HEK293 (cell line): ENCODE results near the gene VWF.

ENCODE experiments used
- CTCF ChIA-PET: fragments of 350-600 bp; formaldehyde crosslinking; extraction: SDS; loops from one replicate; lab custom pipeline; 2021; ENCODE audit warnings: antibody characterized with exemption; lab: Yijun Ruan, JAX
- POLR2A ChIA-PET: fragments of 300-600 bp; formaldehyde crosslinking; extraction: SDS; loops from one replicate; lab custom pipeline; 2020; ENCODE audit warnings: antibody characterized with exemption, inconsistent platforms; lab: Yijun Ruan, JAX
- H3K27ac ChIP-seq: fragments of 200-500 bp; sonication (Bioruptor generic); 2 replicates; pipeline ENCODE4 v1.5.1; 2014; ENCODE audit warnings: low read depth, low read length, control low read depth, inconsistent platforms; ENCODE audit errors: extremely low read depth
- H3K36me3 ChIP-seq, 2 experiments: fragments of 200-500 bp in 1 of 2; sonication (Bioruptor generic) in 1 of 2; 1 replicate in 1 of 2; 2 replicates in 1 of 2; pipeline ENCODE4 v1.5.1; 2014 to 2017; ENCODE audit warnings: inconsistent platforms in 2 of 2, low read length in 2 of 2; ENCODE audit not compliant: control insufficient read depth in 2 of 2, insufficient read depth in 1 of 2
- H3K4me1 ChIP-seq: fragments of 200-500 bp; sonication (Bioruptor generic); 2 replicates; pipeline ENCODE4 v1.5.1; 2014; ENCODE audit warnings: mild to moderate bottlenecking, low read length, inconsistent platforms; ENCODE audit not compliant: control insufficient read depth, insufficient read depth
- H3K4me3 ChIP-seq: 2 replicates; pipeline ENCODE4 v1.5.1; 2011; ENCODE audit warnings: low read depth, mild to moderate bottlenecking, control low read depth, low read length, moderate library complexity
- H3K9me3 ChIP-seq: fragments of 200-500 bp; sonication (Bioruptor generic); 2 replicates; pipeline ENCODE4 v1.5.1; 2014; ENCODE audit warnings: low read depth, low read length, inconsistent platforms; ENCODE audit not compliant: control insufficient read depth, insufficient read depth
- GLI2 ChIP-seq: fragments of 450-650 bp; formaldehyde crosslinking; IDR thresholded peaks from 2 replicates; pipeline ENCODE4; 2017; ENCODE audit warnings: missing biosample characterization, missing genetic modification characterization, low read depth, borderline replicate concordance
- GLIS2 ChIP-seq: fragments of 450-650 bp; formaldehyde crosslinking; IDR thresholded peaks from 2 replicates; pipeline ENCODE4 v1.5.1; 2016; ENCODE audit warnings: missing biosample characterization, missing genetic modification characterization
- SP2 ChIP-seq: fragments of 450-650 bp; formaldehyde crosslinking; IDR thresholded peaks from 2 replicates; pipeline ENCODE4 v1.5.1; 2016; ENCODE audit warnings: missing biosample characterization, missing genetic modification characterization
- ZBTB21 ChIP-seq: fragments of 450-650 bp; formaldehyde crosslinking; IDR thresholded peaks from 2 replicates; pipeline ENCODE4 v1.5.1; 2017; ENCODE audit warnings: missing biosample characterization, missing genetic modification characterization
- ZEB2 ChIP-seq: fragments of 450-650 bp; formaldehyde crosslinking; IDR thresholded peaks from 2 replicates; pipeline ENCODE4 v1.5.1; 2016; ENCODE audit warnings: missing biosample characterization, missing genetic modification characterization
- ZNF10 ChIP-seq: fragments of 450-650 bp; formaldehyde crosslinking; IDR thresholded peaks from 2 replicates; pipeline ENCODE4 v1.5.1; 2017; ENCODE audit warnings: missing biosample characterization, missing genetic modification characterization
- ZNF169 ChIP-seq: fragments of 450-650 bp; formaldehyde crosslinking; IDR thresholded peaks from 2 replicates; pipeline ENCODE4 v1.5.1; 2016; ENCODE audit warnings: missing biosample characterization, missing genetic modification characterization
- ZNF248 ChIP-seq: fragments of 450-650 bp; formaldehyde crosslinking; IDR thresholded peaks from 2 replicates; pipeline ENCODE4 v1.5.1; 2017; ENCODE audit warnings: missing biosample characterization, missing genetic modification characterization
- ZNF423 ChIP-seq: fragments of 450-650 bp; formaldehyde crosslinking; IDR thresholded peaks from 2 replicates; pipeline ENCODE4 v1.5.1; 2016; ENCODE audit warnings: missing biosample characterization, missing genetic modification characterization
- ZNF501 ChIP-seq: fragments of 450-650 bp; formaldehyde crosslinking; IDR thresholded peaks from 2 replicates; pipeline ENCODE4 v1.5.1; 2016; ENCODE audit warnings: missing biosample characterization, missing genetic modification characterization
- ZNF513 ChIP-seq: fragments of 450-650 bp; IDR thresholded peaks from 2 replicates; pipeline ENCODE4 v1.5.1; 2018; ENCODE audit warnings: missing biosample characterization, missing genetic modification characterization
- ZNF548 ChIP-seq: fragments of 450-650 bp; formaldehyde crosslinking; IDR thresholded peaks from 2 replicates; pipeline ENCODE4 v1.5.1; 2016; ENCODE audit warnings: missing biosample characterization, missing genetic modification characterization
- ZNF623 ChIP-seq: fragments of 450-650 bp; formaldehyde crosslinking; IDR thresholded peaks from 2 replicates; pipeline ENCODE4 v1.5.1; 2016; ENCODE audit warnings: missing biosample characterization, missing genetic modification characterization
- ZNF654 ChIP-seq: fragments of 450-650 bp; formaldehyde crosslinking; IDR thresholded peaks from 2 replicates; pipeline ENCODE4 v1.5.1; 2016; ENCODE audit warnings: low read depth, missing biosample characterization, missing genetic modification characterization
- ZNF707 ChIP-seq: fragments of 450-650 bp; formaldehyde crosslinking; IDR thresholded peaks from 2 replicates; pipeline ENCODE4 v1.5.1; 2016; ENCODE audit warnings: missing biosample characterization, missing genetic modification characterization
- ZNF830 ChIP-seq: fragments of 450-650 bp; IDR thresholded peaks from 2 replicates; pipeline ENCODE4 v1.5.0; 2018; ENCODE audit warnings: missing biosample characterization, missing genetic modification characterization, low read depth, mild to moderate bottlenecking, moderate library complexity
- TF ChIP-seq, protein P1 (sequence below): fragments of 450-650 bp; formaldehyde crosslinking; IDR thresholded peaks from 2 replicates; pipeline ENCODE4 v1.5.1; 2016; ENCODE audit warnings: missing biosample characterization, missing genetic modification characterization
- TF ChIP-seq, protein P2 (sequence below): fragments of 450-650 bp; formaldehyde crosslinking; IDR thresholded peaks from 2 replicates; pipeline ENCODE4 v1.5.1; 2016; ENCODE audit warnings: missing biosample characterization, missing genetic modification characterization, low read depth
- TF ChIP-seq, protein P3 (sequence below): fragments of 450-650 bp; formaldehyde crosslinking; IDR thresholded peaks from 2 replicates; pipeline ENCODE4 v1.5.1; 2016; ENCODE audit warnings: missing biosample characterization, missing genetic modification characterization
- TF ChIP-seq, protein P4 (sequence below): fragments of 450-650 bp; formaldehyde crosslinking; IDR thresholded peaks from 2 replicates; pipeline ENCODE4 v1.5.1; 2016; ENCODE audit warnings: missing biosample characterization, missing genetic modification characterization, borderline replicate concordance

VWF gene

DNA sequence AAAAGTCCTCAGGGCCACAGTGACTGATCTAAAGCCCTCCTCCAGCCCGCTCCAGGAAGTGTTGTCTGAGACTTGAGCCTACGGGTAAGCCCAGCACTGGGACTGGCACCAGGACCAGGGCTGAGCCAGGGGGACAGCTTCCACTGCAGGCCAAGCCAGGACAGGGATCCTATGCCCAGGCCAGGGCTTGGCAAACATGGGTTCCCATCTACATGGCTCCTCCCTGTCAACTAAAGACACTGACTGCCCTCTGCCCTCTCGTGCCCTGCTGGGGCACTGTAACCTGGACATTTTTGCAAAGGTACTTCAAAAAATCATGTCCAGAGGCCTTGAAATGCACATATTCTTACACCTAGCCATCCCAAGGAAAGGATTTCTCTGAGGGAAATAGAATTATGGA, 88.0 kb downstream of the VWF start (continued):
- TF ChIP-seq, protein P1, sequence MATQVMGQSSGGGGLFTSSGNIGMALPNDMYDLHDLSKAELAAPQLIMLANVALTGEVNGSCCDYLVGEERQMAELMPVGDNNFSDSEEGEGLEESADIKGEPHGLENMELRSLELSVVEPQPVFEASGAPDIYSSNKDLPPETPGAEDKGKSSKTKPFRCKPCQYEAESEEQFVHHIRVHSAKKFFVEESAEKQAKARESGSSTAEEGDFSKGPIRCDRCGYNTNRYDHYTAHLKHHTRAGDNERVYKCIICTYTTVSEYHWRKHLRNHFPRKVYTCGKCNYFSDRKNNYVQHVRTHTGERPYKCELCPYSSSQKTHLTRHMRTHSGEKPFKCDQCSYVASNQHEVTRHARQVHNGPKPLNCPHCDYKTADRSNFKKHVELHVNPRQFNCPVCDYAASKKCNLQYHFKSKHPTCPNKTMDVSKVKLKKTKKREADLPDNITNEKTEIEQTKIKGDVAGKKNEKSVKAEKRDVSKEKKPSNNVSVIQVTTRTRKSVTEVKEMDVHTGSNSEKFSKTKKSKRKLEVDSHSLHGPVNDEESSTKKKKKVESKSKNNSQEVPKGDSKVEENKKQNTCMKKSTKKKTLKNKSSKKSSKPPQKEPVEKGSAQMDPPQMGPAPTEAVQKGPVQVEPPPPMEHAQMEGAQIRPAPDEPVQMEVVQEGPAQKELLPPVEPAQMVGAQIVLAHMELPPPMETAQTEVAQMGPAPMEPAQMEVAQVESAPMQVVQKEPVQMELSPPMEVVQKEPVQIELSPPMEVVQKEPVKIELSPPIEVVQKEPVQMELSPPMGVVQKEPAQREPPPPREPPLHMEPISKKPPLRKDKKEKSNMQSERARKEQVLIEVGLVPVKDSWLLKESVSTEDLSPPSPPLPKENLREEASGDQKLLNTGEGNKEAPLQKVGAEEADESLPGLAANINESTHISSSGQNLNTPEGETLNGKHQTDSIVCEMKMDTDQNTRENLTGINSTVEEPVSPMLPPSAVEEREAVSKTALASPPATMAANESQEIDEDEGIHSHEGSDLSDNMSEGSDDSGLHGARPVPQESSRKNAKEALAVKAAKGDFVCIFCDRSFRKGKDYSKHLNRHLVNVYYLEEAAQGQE (tag by site-specific recombination): no peak
- no peak for TF ChIP-seq ZNF423 (tag by site-specific recombination)
- no peak for TF ChIP-seq ZNF10 (tag by site-specific recombination)

DNA sequence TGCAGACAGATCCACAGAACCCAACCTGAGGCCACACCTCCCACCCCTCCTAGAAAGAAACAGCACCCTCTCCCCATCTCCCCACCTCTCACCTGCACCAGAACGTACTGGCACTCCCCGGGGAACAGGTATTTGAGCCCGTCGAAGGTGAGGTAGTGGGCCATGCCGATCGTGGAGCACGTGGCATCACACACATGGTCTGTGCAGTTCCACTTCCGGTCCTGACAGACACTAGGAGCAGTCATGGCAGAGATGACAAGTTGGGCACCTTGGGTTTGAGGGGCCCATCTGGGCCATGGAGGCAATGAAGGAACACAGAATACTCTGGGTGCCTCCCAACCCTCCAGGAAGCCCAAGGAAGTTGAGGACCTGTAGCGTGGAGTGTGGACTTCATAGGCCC, 89.9 kb downstream of the VWF start:
- ChIA-PET CTCF (interaction anchor here (0.6 to 7.7 kb wide), 2 partner anchors 42 to 54 kb away, joined by 4 to 349 read pairs; no protein-coding TSS in a partner anchor), POLR2A (no interaction called here)
- no peak overlapping the region for H3K27ac ChIP-seq
- TF ChIP-seq ZNF623 (tag by site-specific recombination): no peak
- TF ChIP-seq ZNF513 (tag by site-specific recombination): no peak
- no peak for TF ChIP-seq ZNF169 (tag by site-specific recombination)
- TF ChIP-seq, protein P2, sequence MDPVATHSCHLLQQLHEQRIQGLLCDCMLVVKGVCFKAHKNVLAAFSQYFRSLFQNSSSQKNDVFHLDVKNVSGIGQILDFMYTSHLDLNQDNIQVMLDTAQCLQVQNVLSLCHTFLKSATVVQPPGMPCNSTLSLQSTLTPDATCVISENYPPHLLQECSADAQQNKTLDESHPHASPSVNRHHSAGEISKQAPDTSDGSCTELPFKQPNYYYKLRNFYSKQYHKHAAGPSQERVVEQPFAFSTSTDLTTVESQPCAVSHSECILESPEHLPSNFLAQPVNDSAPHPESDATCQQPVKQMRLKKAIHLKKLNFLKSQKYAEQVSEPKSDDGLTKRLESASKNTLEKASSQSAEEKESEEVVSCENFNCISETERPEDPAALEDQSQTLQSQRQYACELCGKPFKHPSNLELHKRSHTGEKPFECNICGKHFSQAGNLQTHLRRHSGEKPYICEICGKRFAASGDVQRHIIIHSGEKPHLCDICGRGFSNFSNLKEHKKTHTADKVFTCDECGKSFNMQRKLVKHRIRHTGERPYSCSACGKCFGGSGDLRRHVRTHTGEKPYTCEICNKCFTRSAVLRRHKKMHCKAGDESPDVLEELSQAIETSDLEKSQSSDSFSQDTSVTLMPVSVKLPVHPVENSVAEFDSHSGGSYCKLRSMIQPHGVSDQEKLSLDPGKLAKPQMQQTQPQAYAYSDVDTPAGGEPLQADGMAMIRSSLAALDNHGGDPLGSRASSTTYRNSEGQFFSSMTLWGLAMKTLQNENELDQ: no peak
- TF ChIP-seq ZNF830 (tag by site-specific recombination): no peak
- TF ChIP-seq SP2 (tag by site-specific recombination): no peak
- no peak for TF ChIP-seq ZNF707 (tag by site-specific recombination)
- no peak for TF ChIP-seq ZNF654
- H3K4me3 ChIP-seq: no peak overlapping the region
- H3K36me3 ChIP-seq: no peaks in the 10 kb centered on the region
- H3K9me3 ChIP-seq: no peaks in the 10 kb centered on the region
- no peaks in the 10 kb centered on the region for H3K4me1 ChIP-seq

- H3K36me3 ChIP-seq: no peaks in the 10 kb centered on the region
- no peaks in the 10 kb centered on the region for H3K4me1 ChIP-seq
- POLR2A ChIA-PET: no interaction called here
- no peaks in the 10 kb centered on the region for H3K9me3 ChIP-seq
- CTCF ChIA-PET: interaction anchor here (0.7 to 7.7 kb wide), 3 partner anchors 41 to 330 kb away, joined by 3 to 349 read pairs (median 3); no protein-coding TSS in a partner anchor
- H3K4me3 ChIP-seq: no peak overlapping the region
- no peak overlapping the region for H3K27ac ChIP-seq
- TF ChIP-seq ZEB2 (tag by site-specific recombination) (no peak), ZNF501 (tag by site-specific recombination) (no peak), ZBTB21 (tag by site-specific recombination) (no peak), ZNF248 (tag by site-specific recombination) (no peak), ZNF548 (no peak), GLI2 (tag by site-specific recombination) (no peak), GLIS2 (no peak)
- TF ChIP-seq, protein P3, sequence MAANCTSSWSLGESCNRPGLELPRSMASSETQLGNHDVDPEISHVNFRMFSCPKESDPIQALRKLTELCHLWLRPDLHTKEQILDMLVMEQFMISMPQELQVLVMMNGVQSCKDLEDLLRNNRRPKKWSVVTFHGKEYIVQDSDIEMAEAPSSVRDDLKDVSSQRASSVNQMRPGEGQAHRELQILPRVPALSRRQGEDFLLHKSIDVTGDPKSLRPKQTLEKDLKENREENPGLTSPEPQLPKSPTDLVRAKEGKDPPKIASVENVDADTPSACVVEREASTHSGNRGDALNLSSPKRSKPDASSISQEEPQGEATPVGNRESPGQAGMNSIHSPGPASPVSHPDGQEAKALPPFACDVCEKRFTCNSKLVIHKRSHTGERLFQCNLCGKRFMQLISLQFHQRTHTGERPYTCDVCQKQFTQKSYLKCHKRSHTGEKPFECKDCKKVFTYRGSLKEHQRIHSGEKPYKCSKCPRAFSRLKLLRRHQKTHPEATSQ: no peak
- TF ChIP-seq, protein P4, sequence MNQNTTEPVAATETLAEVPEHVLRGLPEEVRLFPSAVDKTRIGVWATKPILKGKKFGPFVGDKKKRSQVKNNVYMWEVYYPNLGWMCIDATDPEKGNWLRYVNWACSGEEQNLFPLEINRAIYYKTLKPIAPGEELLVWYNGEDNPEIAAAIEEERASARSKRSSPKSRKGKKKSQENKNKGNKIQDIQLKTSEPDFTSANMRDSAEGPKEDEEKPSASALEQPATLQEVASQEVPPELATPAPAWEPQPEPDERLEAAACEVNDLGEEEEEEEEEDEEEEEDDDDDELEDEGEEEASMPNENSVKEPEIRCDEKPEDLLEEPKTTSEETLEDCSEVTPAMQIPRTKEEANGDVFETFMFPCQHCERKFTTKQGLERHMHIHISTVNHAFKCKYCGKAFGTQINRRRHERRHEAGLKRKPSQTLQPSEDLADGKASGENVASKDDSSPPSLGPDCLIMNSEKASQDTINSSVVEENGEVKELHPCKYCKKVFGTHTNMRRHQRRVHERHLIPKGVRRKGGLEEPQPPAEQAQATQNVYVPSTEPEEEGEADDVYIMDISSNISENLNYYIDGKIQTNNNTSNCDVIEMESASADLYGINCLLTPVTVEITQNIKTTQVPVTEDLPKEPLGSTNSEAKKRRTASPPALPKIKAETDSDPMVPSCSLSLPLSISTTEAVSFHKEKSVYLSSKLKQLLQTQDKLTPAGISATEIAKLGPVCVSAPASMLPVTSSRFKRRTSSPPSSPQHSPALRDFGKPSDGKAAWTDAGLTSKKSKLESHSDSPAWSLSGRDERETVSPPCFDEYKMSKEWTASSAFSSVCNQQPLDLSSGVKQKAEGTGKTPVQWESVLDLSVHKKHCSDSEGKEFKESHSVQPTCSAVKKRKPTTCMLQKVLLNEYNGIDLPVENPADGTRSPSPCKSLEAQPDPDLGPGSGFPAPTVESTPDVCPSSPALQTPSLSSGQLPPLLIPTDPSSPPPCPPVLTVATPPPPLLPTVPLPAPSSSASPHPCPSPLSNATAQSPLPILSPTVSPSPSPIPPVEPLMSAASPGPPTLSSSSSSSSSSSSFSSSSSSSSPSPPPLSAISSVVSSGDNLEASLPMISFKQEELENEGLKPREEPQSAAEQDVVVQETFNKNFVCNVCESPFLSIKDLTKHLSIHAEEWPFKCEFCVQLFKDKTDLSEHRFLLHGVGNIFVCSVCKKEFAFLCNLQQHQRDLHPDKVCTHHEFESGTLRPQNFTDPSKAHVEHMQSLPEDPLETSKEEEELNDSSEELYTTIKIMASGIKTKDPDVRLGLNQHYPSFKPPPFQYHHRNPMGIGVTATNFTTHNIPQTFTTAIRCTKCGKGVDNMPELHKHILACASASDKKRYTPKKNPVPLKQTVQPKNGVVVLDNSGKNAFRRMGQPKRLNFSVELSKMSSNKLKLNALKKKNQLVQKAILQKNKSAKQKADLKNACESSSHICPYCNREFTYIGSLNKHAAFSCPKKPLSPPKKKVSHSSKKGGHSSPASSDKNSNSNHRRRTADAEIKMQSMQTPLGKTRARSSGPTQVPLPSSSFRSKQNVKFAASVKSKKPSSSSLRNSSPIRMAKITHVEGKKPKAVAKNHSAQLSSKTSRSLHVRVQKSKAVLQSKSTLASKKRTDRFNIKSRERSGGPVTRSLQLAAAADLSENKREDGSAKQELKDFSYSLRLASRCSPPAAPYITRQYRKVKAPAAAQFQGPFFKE: no peak
Observed at GRCh38 chr12:6033546-6033945, 90.9 kb downstream of the VWF start.
